SK-N-SH treated with all-trans-retinoic acid at 6 μM for 48 hours (cell line): Measurements from ENCODE around the gene MAPK6.
"Not testable (repeated sequence)": the region's sequence is repeated elsewhere in the genome, so short reads cannot be mapped to it uniquely, and the experiment has no call there.

ENCODE experiments used
- ATAC-seq: fragments of 200-7000 bp; cut with Tn5 transposase; 3 replicates; pipeline ENCODE4 v1.9.1; 2020; ENCODE audit warnings: mild to moderate bottlenecking, moderate library complexity
- ARNTL ChIP-seq: fragments of 450-650 bp; formaldehyde crosslinking; IDR thresholded peaks from 2 replicates; pipeline ENCODE4 v1.5.0; 2020; ENCODE audit warnings: low read depth, mild to moderate bottlenecking, moderate library complexity, borderline replicate concordance
- CSDC2 ChIP-seq: fragments of 250-450 bp; sonication (Bioruptor Pico); IDR thresholded peaks from 2 replicates; pipeline ENCODE4 v1.5.0; 2020; ENCODE audit warnings: mild to moderate bottlenecking, moderate library complexity
- CSRNP3 ChIP-seq: fragments of 250-450 bp; sonication (Bioruptor Pico); IDR thresholded peaks from 2 replicates; pipeline ENCODE4 v1.5.1; 2021; ENCODE audit warnings: mild to moderate bottlenecking, moderate library complexity
- ESRRG ChIP-seq: fragments of 250-450 bp; sonication (Bioruptor Pico); IDR thresholded peaks from 2 replicates; pipeline ENCODE4 v1.6.1; 2021; ENCODE audit warnings: mild to moderate bottlenecking
- ISL1 ChIP-seq: fragments of 250-450 bp; sonication (Bioruptor Pico); IDR thresholded peaks from 2 replicates; pipeline ENCODE4 v2.1.2; 2022; ENCODE audit warnings: mild to moderate bottlenecking, moderate library complexity
- OSR1 ChIP-seq: fragments of 250-450 bp; sonication (Bioruptor Pico); IDR thresholded peaks from 2 replicates; pipeline ENCODE4 v1.8.0; 2022; ENCODE audit warnings: moderate library complexity, mild to moderate bottlenecking, inconsistent platforms
- PATZ1 ChIP-seq: fragments of 250-450 bp; sonication (Bioruptor Pico); IDR thresholded peaks from 2 replicates; pipeline ENCODE4 v1.8.0; 2020; ENCODE audit warnings: mild to moderate bottlenecking, moderate library complexity, borderline replicate concordance
- SNAI2 ChIP-seq: fragments of 250-450 bp; sonication (Bioruptor Pico); IDR thresholded peaks from 2 replicates; pipeline ENCODE4 v1.5.0; 2020; ENCODE audit warnings: mild to moderate bottlenecking, moderate library complexity
- TCF4 ChIP-seq: fragments of 250-450 bp; sonication (Bioruptor Pico); IDR thresholded peaks from 2 replicates; pipeline ENCODE4 v1.8.0; 2021; ENCODE audit warnings: mild to moderate bottlenecking, moderate library complexity, borderline replicate concordance
- TOX ChIP-seq: fragments of 250-450 bp; sonication (Bioruptor Pico); IDR thresholded peaks from 2 replicates; pipeline ENCODE4 v1.8.0; 2021; ENCODE audit warnings: mild to moderate bottlenecking, moderate library complexity, borderline replicate concordance
- ZFP3 ChIP-seq: fragments of 250-450 bp; sonication (Bioruptor Pico); IDR thresholded peaks from 2 replicates; pipeline ENCODE4 v1.5.0; 2020; ENCODE audit warnings: mild to moderate bottlenecking, moderate library complexity
- ZNF70 ChIP-seq: fragments of 450-650 bp; formaldehyde crosslinking; IDR thresholded peaks from 2 replicates; pipeline ENCODE4 v1.5.0; 2020; ENCODE audit warnings: mild to moderate bottlenecking, moderate library complexity
- ZNF8 ChIP-seq: fragments of 450-650 bp; formaldehyde crosslinking; IDR thresholded peaks from 2 replicates; pipeline ENCODE4 v1.5.0; 2020; ENCODE audit warnings: mild to moderate bottlenecking, moderate library complexity
- TF ChIP-seq, protein P1 (sequence below): fragments of 250-450 bp; sonication (Bioruptor Pico); IDR thresholded peaks from 2 replicates; pipeline ENCODE4 v1.5.0; 2020; ENCODE audit warnings: mild to moderate bottlenecking, moderate library complexity
- TF ChIP-seq, protein P2 (sequence below): fragments of 250-450 bp; sonication (Bioruptor Pico); IDR thresholded peaks from 2 replicates; pipeline ENCODE4 v1.8.0; 2021; ENCODE audit warnings: low read depth, mild to moderate bottlenecking, moderate library complexity, borderline replicate concordance
- TF ChIP-seq, protein P3 (sequence below): fragments of 250-450 bp; sonication (Bioruptor Pico); IDR thresholded peaks from 2 replicates; pipeline ENCODE4 v1.5.1; 2020; ENCODE audit warnings: low read depth, mild to moderate bottlenecking, moderate library complexity

Gene MAPK6

GRCh38 chr15:52080031-52080430 lies 61.0 kb downstream of the MAPK6 start (continued):
- TF ChIP-seq PATZ1 (no peak), ZFP3 (CRISPR knock-in tag) (no peak), TCF4 (CRISPR knock-in tag) (no peak)

DNA sequence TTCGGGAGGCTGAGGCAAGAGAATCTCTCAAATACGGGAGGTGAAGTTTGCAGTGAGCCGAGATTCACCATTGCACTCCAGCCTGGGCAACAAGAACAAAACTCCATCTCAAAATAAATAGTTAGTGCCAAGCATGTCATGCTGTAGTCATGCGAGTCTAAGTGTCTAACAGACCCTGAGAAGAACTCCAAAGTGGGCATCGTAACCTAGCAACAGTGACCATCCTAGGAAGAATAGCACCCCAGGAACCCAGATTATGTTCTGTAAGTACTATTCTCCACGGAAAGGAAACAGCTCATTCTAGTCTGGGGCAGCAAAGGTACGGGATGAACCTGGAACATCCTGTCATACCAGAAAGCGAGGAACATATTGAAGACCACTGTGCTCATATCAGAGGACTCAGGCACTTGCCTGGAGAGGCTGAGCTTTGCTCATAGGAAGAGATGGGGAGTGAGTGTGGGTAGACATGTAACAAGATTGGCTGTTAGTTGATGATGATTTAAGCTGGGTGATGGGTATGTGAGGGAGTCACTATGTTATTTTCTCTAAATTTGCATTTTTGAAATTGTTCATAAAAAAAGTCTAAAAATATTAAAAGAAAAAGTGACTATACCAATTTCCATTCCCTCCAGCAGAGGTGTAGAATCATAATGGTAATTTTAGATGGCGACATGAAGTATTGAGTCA lies 61.8 kb downstream of the MAPK6 start:
- TF ChIP-seq CSDC2 (CRISPR knock-in tag) = no peak
- TF ChIP-seq ESRRG (CRISPR knock-in tag) = no peak
- TF ChIP-seq ZNF8 = no peak
- TF ChIP-seq, protein P1, sequence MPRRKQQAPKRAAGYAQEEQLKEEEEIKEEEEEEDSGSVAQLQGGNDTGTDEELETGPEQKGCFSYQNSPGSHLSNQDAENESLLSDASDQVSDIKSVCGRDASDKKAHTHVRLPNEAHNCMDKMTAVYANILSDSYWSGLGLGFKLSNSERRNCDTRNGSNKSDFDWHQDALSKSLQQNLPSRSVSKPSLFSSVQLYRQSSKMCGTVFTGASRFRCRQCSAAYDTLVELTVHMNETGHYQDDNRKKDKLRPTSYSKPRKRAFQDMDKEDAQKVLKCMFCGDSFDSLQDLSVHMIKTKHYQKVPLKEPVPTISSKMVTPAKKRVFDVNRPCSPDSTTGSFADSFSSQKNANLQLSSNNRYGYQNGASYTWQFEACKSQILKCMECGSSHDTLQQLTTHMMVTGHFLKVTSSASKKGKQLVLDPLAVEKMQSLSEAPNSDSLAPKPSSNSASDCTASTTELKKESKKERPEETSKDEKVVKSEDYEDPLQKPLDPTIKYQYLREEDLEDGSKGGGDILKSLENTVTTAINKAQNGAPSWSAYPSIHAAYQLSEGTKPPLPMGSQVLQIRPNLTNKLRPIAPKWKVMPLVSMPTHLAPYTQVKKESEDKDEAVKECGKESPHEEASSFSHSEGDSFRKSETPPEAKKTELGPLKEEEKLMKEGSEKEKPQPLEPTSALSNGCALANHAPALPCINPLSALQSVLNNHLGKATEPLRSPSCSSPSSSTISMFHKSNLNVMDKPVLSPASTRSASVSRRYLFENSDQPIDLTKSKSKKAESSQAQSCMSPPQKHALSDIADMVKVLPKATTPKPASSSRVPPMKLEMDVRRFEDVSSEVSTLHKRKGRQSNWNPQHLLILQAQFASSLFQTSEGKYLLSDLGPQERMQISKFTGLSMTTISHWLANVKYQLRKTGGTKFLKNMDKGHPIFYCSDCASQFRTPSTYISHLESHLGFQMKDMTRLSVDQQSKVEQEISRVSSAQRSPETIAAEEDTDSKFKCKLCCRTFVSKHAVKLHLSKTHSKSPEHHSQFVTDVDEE (CRISPR knock-in tag) = no peak
- no peak for TF ChIP-seq TOX (CRISPR knock-in tag)
- TF ChIP-seq, protein P2, sequence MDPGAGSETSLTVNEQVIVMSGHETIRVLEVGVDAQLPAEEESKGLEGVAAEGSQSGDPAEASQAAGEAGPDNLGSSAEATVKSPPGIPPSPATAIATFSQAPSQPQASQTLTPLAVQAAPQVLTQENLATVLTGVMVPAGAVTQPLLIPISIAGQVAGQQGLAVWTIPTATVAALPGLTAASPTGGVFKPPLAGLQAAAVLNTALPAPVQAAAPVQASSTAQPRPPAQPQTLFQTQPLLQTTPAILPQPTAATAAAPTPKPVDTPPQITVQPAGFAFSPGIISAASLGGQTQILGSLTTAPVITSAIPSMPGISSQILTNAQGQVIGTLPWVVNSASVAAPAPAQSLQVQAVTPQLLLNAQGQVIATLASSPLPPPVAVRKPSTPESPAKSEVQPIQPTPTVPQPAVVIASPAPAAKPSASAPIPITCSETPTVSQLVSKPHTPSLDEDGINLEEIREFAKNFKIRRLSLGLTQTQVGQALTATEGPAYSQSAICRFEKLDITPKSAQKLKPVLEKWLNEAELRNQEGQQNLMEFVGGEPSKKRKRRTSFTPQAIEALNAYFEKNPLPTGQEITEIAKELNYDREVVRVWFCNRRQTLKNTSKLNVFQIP (CRISPR knock-in tag) = no peak
- no peak for TF ChIP-seq OSR1 (CRISPR knock-in tag)
- no peak for TF ChIP-seq ZNF70
- TF ChIP-seq, protein P3, sequence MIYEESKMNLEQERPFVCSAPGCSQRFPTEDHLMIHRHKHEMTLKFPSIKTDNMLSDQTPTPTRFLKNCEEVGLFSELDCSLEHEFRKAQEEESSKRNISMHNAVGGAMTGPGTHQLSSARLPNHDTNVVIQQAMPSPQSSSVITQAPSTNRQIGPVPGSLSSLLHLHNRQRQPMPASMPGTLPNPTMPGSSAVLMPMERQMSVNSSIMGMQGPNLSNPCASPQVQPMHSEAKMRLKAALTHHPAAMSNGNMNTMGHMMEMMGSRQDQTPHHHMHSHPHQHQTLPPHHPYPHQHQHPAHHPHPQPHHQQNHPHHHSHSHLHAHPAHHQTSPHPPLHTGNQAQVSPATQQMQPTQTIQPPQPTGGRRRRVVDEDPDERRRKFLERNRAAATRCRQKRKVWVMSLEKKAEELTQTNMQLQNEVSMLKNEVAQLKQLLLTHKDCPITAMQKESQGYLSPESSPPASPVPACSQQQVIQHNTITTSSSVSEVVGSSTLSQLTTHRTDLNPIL (CRISPR knock-in tag) = no peak
- no peak for TF ChIP-seq PATZ1
- no peak for TF ChIP-seq ARNTL (CRISPR knock-in tag)
- TF ChIP-seq ISL1 (CRISPR knock-in tag) = no peak
- ATAC-seq = no peak

- TF ChIP-seq SNAI2 (no peak), CSRNP3 (no peak), OSR1 (CRISPR knock-in tag) (no peak), PATZ1 (no peak), ZNF8 (no peak)
- TF ChIP-seq, protein P1 (CRISPR knock-in tag) = no peak
- ATAC-seq = peak; percentile 22
Observed at GRCh38 chr15:52082197-52083036, 63.4 kb downstream of the MAPK6 start.

DNA sequence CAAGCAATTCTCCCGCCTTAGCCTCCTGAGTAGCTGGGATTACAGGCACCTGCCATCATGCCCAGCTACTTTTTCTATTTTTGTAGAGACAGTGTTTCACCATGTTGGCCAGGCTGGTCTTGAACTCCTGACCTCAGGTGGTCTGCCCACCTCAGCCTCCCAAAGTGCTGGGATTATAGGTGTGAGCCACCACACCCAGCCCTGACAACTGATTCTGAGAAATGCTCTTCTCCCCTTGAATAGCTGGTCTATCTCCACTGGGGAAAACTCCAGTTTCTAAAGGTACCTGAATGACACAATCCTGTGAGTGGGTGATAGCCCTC lies 64.0 kb downstream of the MAPK6 start:
- not testable (repeated sequence) for ATAC-seq
